Keratinocyte (primary cell): ENCODE measurements around the gene PHACTR2. TPM values are rescaled to one million over a fixed set of nuclear protein-coding genes. Genes with fewer than 3 reads are reported as not detected.

Source experiments
- DNase-seq: peaks from one replicate; pipeline ENCODE4 v3.0.0-alpha.2; 2011; ENCODE audit warnings: low read depth, missing footprints, low spot score
- FAIRE-seq: peaks from 2 replicates; lab custom pipeline; 2011; peaks lifted over from hg19 to GRCh38; lab: Jason Lieb, UNC
- H2AFZ ChIP-seq: 2 replicates; pipeline ENCODE4 v1.6.0; 2012; ENCODE audit warnings: low read length, control low read depth, inconsistent platforms; ENCODE audit not compliant: control insufficient read depth
- H3K27ac ChIP-seq: 2 replicates; pipeline ENCODE4 v1.5.1; 2011; ENCODE audit warnings: low read length; ENCODE audit not compliant: control insufficient read depth, insufficient read depth
- H3K27me3 ChIP-seq: 3 replicates; pipeline ENCODE4 v1.6.0; 2011; ENCODE audit warnings: low read length; ENCODE audit not compliant: control insufficient read depth, insufficient read depth; ENCODE audit errors: extremely low read depth
- H3K36me3 ChIP-seq, 2 experiments: 2 replicates in 1 of 2; 3 replicates in 1 of 2; pipeline ENCODE4 v1.5.1; 2011; ENCODE audit warnings: low read length in 2 of 2, mild to moderate bottlenecking in 1 of 2; ENCODE audit not compliant: control insufficient read depth in 2 of 2, insufficient read depth in 2 of 2; ENCODE audit errors: extremely low read depth in 1 of 2
- H3K4me1 ChIP-seq: 3 replicates; pipeline ENCODE4 v1.5.1; 2011; ENCODE audit warnings: low read length; ENCODE audit not compliant: control insufficient read depth, insufficient read depth; ENCODE audit errors: extremely low read depth
- H3K4me2 ChIP-seq: 3 replicates; pipeline ENCODE4 v1.6.0; 2011; ENCODE audit warnings: low read depth, low read length; ENCODE audit not compliant: control insufficient read depth, insufficient read depth; ENCODE audit errors: extremely low read depth
- H3K4me3 ChIP-seq, 3 experiments: fragments of 200-600 bp in 1 of 3; sonication (generic) in 1 of 3; 2 replicates in 2 of 3; 3 replicates in 1 of 3; pipeline ENCODE4 v1.5.1; 2011 to 2016; ENCODE audit warnings: low read length in 3 of 3, mild to moderate bottlenecking in 3 of 3, control low read depth in 2 of 3, inconsistent platforms in 1 of 3, low read depth in 1 of 3, mixed read lengths in 1 of 3, mixed run types in 1 of 3, moderate library complexity in 1 of 3; ENCODE audit not compliant: control insufficient read depth in 2 of 3, insufficient read depth in 2 of 3; ENCODE audit errors: extremely low read depth in 1 of 3
- H3K79me2 ChIP-seq: 2 replicates; pipeline ENCODE4 v1.6.0; 2012; ENCODE audit warnings: low read length; ENCODE audit not compliant: control insufficient read depth, insufficient read depth
- H3K9ac ChIP-seq: 3 replicates; pipeline ENCODE4 v1.6.0; 2011; ENCODE audit warnings: low read length; ENCODE audit not compliant: control insufficient read depth, insufficient read depth; ENCODE audit errors: extremely low read depth
- H3K9me1 ChIP-seq: 3 replicates; pipeline ENCODE4 v1.6.0; 2011; ENCODE audit warnings: low read length; ENCODE audit not compliant: control insufficient read depth, insufficient read depth; ENCODE audit errors: extremely low read depth
- H3K9me3 ChIP-seq: 2 replicates; pipeline ENCODE4 v1.5.1; 2012; ENCODE audit warnings: low read depth, low read length; ENCODE audit not compliant: control insufficient read depth
- H4K20me1 ChIP-seq: 3 replicates; pipeline ENCODE4 v1.6.0; 2011; ENCODE audit warnings: low read length; ENCODE audit not compliant: control insufficient read depth, insufficient read depth; ENCODE audit errors: extremely low read depth
- CTCF ChIP-seq, 3 experiments: IDR thresholded peaks in 1 of 3; conservative IDR thresholded peaks in 1 of 3; optimal IDR thresholded peaks in 1 of 3; 2 replicates in 2 of 3; 3 replicates in 1 of 3; pipeline versions ENCODE3 to v1.5.1; 2011; ENCODE audit warnings: low read length in 3 of 3, mild to moderate bottlenecking in 3 of 3, moderate library complexity in 2 of 3, control low read depth in 1 of 3, inconsistent platforms in 1 of 3; ENCODE audit not compliant: insufficient read depth in 2 of 3; ENCODE audit errors: extremely low read depth in 1 of 3
- EZH2 ChIP-seq: IDR thresholded peaks from one replicate; pipeline ENCODE4 v1.6.1; 2012; ENCODE audit warnings: inconsistent platforms, mild to moderate bottlenecking, low read length, moderate library complexity
- dilution Hi-C: fragments of 300-500 bp; cut with MboI; formaldehyde crosslinking; loops from one replicate; pipeline ENCODE4 v1.7.0; 2020; ENCODE audit warnings: low sequenced_read_pairs; ENCODE audit not compliant: extremely low pct_ligation_motif_present
- polyA plus RNA-seq, 5 experiments: library from polyadenylated mRNA; depleted of rRNA in 3 of 5; stranded (reverse) in 3 of 5; stranded (forward) in 1 of 5; unstranded in 1 of 5; fragments of >200 nt; gene quantifications; 1 replicate in 1 of 5; 2 replicates in 3 of 5; 3 replicates in 1 of 5; pipeline versions ENCODE4 v1.2.1 to v1.2.3, GENCODE V29; 2011 to 2012; ENCODE audit warnings: missing spikeins in 2 of 5, low read depth in 1 of 5, low replicate concordance in 1 of 5

PHACTR2 gene
- polyA plus RNA-seq, 1 donor (not counting 4 experiments of a cell fraction or from before 2014, with no cell fraction given): 9.4 TPM

DNA sequence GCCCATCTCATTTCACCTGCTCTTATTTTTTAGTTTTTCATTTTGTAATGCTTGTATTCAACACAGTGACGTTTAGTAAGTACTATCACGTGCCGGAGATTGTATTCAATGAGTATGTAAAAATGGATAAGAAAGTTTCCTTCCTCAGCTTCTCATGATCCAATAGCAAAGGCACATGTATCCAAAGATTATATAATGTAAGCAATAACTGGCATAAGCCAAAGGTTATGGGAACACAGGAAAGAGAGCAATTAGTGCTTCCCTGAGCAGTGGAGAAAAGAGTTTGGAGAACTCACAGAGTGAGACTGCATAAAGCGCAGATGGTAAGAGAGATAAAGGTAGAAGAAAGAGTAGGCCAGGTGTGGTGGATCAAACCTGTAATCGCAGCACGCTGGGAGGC lies 143.6 kb downstream of the PHACTR2 start:
- H3K4me1 ChIP-seq: peaks cover 12% of the 10 kb centered on the region
- DNase-seq: no peak
- no peak overlapping the region for H3K27ac ChIP-seq
- H3K79me2 ChIP-seq: no peaks in the 10 kb centered on the region
- H4K20me1 ChIP-seq: no peaks in the 10 kb centered on the region
- H3K9me3 ChIP-seq: no peaks in the 10 kb centered on the region
- TF ChIP-seq EZH2 (no peak), CTCF (optimal IDR thresholded peaks at IDR 0.05 in 1 of 3, IDR thresholded peaks at IDR 0.05 in 1 of 3, conservative IDR thresholded peaks at IDR 0.05 in 1 of 3; ENCODE audit: extremely low read depth in 1 of 3, insufficient read depth in 2 of 3, low read length in 3 of 3) (no peak)
- FAIRE-seq: no peak
- dilution Hi-C loops: no loop called here
- H3K9ac ChIP-seq: no peak overlapping the region
- H3K4me2 ChIP-seq: no peak overlapping the region
- no peaks in the 10 kb centered on the region for H3K36me3 ChIP-seq
- H3K9me1 ChIP-seq: no peaks in the 10 kb centered on the region
- no peak overlapping the region for H3K4me3 ChIP-seq
- H3K27me3 ChIP-seq: no peaks in the 10 kb centered on the region
- H2AFZ ChIP-seq: no peak overlapping the region

DNA sequence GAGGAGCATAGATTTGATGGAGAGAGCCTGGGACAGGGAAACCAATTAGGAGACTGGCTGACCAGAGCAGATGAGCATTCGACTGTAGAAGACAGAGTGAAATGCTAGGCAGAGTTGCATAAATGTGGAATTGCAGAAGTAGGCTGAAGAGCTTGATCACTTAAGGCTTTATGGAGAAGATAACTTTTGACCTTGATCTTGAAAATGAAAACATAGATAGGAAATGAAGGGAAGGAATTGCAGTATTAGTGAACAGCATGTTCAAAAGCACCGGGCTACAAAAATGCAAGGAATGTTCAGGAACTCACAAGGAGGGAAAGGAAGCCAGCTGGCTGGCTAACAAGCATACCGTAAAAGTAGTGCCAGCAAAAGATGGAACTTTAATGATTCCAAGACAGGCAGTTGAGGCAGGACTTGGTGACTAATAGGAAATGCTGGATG lies 144.8 kb downstream of the PHACTR2 start:
- no peak overlapping the region for H3K27ac ChIP-seq
- no peaks in the 10 kb centered on the region for H3K79me2 ChIP-seq
- peak overlapping the region; percentile 30 for H3K4me2 ChIP-seq
- H3K9me1 ChIP-seq: no peaks in the 10 kb centered on the region
- H3K4me1 ChIP-seq: peaks cover 12% of the 10 kb centered on the region
- TF ChIP-seq EZH2: no peak
- no peak for TF ChIP-seq CTCF (optimal IDR thresholded peaks at IDR 0.05 in 1 of 3, IDR thresholded peaks at IDR 0.05 in 1 of 3, conservative IDR thresholded peaks at IDR 0.05 in 1 of 3; ENCODE audit: extremely low read depth in 1 of 3, insufficient read depth in 2 of 3, low read length in 3 of 3)
- H3K36me3 ChIP-seq: no peaks in the 10 kb centered on the region
- no peak overlapping the region for H2AFZ ChIP-seq
- no peaks in the 10 kb centered on the region for H3K9me3 ChIP-seq
- H3K27me3 ChIP-seq: no peaks in the 10 kb centered on the region
- dilution Hi-C loops: no loop called here
- FAIRE-seq: peak; percentile 32
- H3K9ac ChIP-seq: no peak overlapping the region
- DNase-seq: no peak
- no peak overlapping the region for H3K4me3 ChIP-seq
- H4K20me1 ChIP-seq: no peaks in the 10 kb centered on the region
